Inflammatory macrophage treated with lipopolysaccharide for 4 hours (primary cell): ENCODE data around the gene RPRD2.
"Not testable (repeated sequence)": the region's sequence is repeated elsewhere in the genome, so short reads cannot be mapped to it uniquely, and the experiment has no call there.

Experiments
- DNase-seq: peaks from one replicate; pipeline ENCODE4 v3.0.0-alpha.2; 2020

RPRD2 gene

DNA sequence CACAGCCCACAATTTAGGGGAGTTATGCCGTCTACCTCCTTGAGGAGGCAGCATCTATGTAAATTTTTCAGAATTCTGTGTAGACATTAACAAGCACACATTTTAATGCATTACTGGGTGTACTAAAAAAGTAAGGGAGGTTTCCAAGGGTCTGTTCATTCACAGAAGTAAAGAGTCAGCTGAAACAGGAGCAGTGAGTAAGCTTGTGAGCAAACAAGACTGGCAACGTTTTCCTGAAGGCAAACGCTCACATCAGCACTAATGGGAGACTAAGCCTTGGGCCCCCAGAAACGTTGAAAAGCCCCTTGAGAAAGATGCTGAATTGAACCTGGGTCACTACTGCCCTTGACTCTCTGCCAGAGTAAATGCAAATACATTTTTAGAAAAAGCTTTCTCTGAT is 25.7 kb downstream of the RPRD2 start:
- DNase-seq = no peak

DNA sequence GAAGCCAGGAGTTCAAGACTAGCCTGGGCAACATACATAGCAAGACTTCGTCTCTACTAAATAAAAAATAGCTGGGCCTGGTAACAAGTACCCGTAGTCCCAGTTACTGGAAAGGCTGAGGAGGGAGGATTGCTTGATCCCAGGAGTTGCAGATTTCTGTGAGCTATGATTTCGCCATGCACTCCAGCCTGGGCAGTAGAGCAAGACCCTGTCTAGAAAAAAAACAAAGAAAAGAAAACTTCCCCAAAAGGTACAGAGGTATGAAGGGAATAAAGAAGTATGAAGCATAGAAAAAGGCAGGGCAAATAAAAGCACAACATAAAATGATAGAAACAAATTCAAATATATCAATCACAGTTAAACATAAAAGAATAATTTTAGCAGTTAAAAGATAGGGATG is 28.7 kb downstream of the RPRD2 start:
- no peak for DNase-seq

DNA sequence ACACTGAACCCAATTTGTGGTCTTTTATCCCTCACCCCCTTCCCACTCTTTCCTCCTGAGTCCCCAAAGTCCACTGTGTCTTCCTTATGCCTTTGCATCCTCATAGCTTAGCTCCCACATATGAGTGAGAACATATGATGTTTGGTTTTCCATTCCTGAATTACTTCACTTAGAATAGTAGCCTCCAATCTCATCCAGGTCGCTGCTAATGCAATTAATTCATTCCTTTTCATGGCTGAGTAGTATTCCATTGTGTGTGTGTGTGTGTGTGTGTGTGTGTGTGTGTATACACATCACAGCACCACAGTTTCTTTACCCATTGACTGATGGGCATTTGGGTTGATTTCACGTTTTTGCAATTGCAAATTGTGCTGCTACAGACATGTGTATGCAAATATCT is 31.2 kb downstream of the RPRD2 start:
- DNase-seq = not testable (repeated sequence)

DNA sequence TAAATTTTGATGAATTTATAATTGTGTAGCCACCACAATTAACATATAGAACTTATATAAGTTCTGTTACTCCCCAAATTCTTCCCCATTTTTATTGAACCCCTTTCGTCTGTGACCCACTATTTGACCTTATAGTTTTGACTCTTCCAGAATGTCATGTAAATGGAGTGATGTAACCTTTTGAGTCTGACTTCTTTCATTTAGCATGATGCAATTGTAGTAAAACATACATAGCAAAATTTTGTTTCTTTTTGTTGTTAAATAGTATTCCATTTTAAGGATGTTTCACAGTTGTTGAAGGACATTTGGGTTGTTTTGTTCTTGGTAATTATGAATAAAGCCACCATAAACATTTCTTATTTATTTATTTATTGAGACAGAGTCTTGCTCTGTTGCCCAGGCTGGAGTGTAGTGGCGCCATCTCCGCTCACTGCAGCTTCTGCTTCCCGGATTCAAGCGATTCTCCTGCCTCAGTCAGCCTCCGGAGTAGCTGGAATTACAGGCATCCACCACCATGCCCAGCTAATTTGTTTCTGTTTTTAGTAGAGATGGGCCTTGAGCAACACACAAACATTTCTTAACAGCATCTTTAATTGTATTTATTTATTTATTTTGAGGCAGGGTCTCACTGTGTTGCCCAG is 33.6 kb downstream of the RPRD2 start:
- DNase-seq = peak; percentile 48

DNA sequence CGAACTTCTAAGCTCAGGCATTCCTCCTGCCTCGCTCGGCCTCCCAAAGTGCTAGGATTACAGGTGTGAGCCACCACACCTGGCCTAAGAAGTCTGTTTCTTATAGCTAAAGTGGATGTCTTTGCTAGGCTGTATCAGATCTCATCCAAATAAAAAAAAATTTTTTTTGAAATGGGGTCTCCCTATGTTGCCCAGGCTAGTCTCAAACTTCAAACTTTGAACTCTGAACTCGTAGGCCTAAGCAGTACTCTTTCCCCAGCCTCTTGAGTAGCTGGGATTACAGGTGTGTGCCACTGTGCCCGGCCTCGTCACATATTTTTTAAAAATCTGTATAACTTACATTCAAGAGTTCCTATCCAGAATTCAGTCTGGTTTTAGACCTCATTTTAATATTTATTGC is 40.5 kb downstream of the RPRD2 start:
- no peak for DNase-seq

DNA sequence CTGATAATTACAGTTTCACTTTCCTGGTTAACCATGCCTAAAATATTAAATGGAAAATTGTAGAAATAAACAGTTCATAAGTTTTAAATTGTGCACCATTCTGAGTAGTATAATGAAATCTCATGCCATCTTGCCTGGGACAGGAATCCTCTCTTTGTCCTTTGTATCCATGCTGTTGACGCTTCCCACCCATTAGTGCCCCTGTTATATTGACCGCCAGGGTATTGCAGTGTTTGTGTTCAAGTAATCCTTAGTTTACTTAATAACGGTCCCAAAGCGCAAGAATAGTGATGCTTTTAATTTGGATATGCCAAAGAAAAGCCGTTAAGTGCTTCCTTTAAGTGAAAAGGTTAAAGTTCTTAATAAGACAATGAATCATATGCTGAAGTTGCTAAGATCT is 41.7 kb downstream of the RPRD2 start:
- DNase-seq = no peak

DNA sequence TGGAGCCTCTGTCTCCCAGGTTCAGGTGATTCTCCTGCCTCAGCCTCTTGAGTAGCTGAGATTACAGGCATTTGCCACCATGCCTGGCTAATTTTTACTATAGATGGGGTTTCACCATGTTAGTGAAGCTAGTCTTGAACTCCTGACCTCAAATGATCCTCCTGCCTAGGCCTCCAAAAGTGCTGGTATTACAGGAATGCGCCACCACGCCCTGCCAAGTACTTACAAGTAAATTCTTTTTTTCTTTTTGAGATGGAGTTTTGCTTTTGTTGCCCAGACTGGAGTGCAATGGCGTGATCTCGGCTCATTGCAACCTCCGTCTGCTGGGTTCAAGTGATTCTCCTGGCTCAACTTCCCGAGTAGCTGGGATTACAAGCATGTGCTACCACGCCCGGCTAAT is 42.5 kb downstream of the RPRD2 start:
- DNase-seq = no peak

DNA sequence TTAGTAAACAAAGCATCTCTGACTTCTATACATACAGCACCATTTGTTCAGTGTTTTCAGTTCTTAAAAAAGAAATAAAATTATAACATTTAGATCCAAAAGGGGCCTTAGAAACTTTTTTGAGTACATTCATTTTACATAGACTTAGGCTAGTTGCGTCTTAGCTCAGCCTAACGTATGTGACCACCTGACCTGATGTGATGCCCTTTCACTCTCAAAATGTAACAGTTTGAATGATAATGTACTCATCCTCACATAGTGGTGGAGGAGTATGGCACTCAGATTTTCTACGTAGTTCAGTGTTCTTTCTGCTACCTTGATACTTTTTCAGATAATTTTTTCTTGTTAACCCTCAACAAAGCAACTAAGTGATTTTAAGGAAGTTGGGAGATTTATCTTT is 43.4 kb downstream of the RPRD2 start:
- no peak for DNase-seq

DNA sequence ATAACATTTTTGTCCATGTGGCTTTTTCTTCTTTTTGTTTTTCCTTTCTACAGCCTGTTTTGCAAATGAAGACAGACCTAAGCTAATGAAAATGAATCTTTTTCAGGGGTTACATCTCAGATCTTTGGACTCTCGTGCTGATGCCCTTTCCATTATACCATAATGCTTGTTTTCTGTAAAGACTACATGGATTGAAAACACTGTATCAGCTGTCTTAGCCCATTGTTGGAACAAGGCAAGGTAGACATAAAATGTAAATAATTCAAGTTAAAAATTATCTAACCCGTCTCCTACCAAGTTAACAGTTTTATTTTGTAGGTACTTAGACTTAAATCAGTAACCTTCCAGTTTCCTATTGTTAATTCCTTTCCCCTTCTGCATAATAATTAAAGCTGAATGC is 44.9 kb downstream of the RPRD2 start:
- no peak for DNase-seq

DNA sequence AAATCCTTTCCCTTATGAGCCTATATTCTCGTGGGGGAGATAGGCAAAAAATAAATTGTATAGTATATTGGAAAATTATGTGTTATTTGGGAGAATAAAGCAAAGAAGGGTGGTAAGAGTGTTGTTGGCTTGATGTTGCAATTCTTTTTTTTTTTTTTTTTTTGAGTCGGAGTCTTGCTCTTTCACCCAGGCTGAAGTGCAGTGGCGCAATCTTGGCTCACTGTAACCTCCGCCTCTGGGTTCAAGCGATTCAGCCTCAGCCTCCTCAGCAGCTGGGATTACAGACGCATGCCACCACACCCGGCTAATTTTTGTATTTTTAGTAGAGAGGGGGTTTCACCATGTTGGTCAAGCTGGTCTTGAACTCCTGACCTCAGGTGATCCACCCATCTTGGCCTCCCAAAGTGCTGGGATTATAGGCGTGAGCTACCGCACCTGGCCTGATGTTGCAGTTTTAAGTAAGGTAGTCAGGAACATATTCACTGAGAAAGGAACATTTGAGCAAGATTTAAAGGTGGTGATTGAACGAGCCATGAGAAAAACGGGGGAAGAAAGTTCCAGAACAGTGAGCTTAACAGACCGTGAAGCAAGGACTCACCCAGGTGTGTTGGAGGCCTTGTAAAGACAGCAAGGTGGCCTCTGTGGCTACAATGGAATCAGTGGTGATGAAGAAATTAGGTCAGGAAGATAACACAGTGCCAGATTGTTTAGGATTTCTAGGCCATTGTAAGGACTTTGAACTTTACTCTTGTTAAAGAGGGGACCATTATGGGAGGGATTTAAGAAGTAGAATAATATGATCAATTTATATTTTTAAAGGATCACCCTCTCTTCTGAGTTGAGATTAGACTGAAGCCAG is 45.8 kb downstream of the RPRD2 start:
- DNase-seq = peak; percentile 64

DNA sequence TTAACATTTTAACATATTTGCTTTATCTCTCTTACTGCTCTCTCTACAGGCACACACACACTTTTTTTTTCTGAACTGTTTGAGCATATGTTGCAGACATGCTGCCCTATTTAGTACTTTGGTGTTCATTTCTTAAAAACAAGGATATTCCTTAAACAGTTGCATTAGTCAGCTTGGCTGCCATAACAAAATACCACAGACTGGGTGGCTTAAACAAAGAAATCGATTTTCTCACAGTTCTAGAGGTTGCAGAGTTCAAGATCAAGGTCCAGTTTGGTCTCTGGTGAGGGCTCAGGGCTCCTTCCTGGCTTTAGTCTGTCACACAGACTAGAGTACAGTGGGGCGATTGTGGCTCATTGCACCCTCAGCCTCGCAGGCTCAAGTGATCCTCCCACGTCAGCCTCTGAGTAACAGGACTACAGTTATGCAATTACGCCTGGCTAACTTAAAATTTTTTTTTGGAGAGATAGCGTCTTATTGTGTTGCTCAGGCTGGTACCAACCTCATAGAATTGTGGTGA is 46.7 kb downstream of the RPRD2 start:
- DNase-seq = peak; percentile 91

DNA sequence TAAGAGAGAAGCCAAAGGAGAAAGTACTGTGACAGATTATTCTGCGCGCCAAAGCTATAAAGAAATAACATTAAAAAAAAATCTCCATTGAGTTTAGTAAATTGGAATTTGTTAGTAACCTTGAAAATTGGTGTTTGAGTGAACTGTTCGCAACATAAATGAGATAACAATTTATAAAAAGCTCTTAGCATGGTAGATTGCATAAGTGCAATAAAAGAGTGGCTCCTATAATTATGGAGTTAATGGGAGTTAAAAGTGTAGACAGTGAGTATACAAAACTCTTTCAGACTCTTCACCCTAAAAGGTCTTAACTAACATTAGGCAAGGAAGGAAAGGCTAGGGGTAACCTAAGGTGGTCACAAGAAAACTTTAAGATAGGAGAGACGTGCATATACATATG is 50.6 kb downstream of the RPRD2 start:
- no peak for DNase-seq

DNA sequence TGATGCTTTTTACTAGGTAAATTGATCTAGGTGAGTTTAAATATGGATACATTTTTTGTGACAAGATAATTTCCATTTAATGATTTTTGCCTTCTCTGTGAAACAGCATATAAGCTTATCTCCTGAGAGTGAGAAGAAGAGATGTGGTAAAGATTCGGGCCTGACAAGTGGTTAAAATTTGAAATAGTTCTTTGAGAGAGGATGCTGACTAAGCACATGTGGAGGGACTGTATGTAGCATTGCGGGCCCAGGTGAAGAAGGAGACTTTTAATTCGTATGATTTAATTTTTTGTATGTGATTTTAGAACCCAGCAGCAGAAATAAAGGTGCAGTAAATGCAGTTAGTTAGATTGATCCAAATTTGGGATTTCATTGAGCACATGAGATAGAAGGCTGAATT is 51.9 kb downstream of the RPRD2 start:
- no peak for DNase-seq

DNA sequence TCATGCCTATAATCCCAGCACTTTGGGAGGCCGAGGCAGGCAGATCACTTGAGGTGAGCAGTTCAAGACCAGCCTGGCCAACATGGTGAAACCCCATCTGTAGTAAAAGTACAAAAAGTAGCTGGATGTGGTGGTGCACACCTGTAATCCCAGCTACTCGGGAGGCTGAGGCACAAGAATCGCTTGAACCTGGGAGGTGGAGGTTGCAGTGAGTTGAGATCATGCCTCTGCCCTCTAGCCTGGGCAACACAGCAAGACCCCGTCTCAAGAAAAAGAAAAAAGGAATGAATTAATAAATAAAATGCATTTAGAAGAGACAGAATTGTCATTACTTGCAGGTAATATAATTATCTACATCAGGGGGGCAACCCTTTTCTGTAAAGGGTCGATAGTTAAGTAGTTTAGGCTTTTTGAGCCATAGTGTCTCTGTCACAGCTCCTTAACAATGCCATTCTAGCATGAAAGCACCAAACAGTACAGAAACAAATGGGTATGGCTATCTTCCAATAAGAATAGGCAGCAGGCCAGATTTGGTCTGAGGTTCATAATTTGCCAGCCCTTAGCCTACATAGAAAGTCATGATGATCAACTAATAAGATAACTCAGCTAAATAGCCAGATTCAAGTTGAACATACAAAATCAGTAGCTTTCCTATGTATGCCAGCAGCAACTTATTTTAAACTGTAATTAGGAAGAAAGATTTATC is 56.8 kb downstream of the RPRD2 start:
- no peak for DNase-seq

DNA sequence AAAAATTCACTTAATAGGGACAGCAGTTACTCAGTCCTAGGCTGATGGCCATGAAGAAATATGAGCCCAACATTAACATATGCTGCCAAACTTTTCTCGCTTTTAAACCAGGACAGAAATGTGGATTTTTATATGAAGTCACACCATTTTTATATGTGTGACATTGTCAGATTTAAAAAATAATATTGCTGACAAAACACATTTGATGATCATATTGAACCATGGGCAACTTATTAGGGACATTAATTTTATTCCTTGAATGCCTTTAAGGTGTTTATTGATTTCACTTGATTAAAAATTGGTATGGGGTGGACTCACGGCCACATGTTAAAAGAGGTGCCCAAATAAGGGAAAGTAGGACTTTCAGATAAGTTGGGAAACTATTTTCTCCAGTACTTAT is 58.6 kb downstream of the RPRD2 start:
- no peak for DNase-seq

DNA sequence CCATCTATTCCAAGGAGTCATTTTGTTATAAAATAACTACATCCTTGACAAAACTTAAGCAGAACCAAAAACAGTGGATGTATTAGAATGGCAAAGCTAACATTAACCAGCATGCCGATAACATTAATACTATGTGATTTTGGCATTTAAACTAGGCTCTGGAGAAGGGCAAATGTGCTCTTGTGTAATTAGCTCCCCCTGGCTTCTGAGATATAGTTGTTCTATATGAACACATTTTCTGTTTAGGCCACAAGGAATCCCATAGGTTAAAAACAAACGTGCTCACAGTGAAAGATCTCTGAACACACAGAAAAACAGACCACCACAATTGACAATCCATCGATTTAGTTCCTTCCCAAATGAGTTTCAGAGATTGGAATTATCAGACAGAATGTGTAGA is 65.9 kb downstream of the RPRD2 start:
- peak; percentile 43 for DNase-seq

DNA sequence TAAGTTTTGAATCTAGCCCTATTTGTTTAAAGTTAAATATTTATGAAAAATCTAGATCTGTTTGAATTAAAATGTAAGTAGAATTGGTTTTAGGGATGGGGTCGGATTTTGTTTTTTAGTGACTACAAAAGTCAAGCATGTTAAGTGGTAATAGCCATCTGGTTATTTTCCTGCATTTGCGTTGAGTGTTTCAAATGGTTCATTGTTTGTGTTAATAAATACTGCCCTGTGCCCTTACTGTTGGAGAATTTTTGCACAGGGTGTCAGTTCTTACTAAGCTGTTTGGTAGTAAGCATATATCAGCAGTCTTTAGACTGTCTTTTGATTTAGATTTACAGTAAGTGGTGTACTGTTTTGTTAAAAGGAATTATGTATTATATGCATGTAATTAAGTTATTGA is 77.2 kb downstream of the RPRD2 start:
- DNase-seq = no peak

DNA sequence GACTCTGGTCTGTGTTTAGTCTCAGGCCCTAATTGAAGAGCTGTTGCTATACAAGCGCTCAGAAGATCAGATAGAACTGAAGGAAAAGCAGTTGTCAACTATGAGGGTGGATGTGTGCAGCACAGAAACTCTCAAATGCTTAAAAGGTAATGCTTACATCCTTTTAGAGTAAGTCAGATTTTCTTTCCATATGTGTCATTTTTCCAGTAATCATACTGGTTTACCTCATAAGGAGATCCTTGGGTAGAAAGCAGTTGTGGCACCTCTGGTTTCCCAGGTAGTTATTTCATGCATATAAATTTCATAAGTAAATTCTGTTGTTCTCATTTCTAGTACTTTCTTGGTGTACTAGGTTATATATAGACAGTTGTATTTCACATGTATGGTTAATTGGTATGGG is 80.3 kb downstream of the RPRD2 start:
- DNase-seq = no peak

DNA sequence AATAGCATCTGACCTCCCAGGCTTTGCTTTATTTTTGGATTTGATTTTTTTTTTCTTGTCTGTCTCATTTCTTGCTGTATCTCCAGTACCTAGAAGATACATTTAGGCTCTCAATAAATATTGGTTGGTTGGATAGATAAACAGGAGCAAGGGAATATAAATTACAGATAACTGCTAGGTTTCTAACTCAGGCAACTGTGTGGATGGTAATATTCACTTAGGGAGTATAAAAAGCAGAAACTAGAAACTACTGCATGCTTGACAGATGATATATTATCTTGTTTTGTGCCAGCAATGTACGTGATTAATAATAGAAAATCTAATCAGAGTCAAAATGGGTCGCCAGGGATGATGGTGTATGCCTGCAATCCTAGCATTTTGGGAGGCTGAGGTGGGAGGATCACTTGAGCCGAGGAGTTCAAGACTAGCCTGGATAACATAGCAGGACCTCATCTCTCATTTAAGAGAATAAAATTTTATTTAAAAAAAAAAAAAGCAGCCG is 92.2 kb downstream of the RPRD2 start:
- no peak for DNase-seq

DNA sequence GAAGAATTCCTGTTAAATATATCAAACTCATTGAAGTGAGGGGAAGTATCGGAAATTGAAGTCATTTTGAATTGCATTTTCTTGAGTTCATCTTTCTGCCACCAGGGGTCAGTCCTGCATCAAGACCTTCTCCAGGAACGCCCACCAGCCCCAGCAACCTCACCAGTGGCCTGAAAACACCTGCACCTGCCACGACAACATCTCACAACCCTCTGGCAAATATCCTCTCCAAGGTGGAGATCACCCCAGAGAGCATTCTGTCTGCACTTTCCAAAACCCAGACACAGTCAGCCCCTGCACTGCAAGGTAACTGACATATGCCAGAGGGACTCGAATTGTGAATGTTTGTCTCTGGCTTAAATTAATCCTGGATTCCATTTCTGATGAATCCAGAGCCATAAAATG is 100.5 kb downstream of the RPRD2 start:
- peak; percentile 63 for DNase-seq

DNA sequence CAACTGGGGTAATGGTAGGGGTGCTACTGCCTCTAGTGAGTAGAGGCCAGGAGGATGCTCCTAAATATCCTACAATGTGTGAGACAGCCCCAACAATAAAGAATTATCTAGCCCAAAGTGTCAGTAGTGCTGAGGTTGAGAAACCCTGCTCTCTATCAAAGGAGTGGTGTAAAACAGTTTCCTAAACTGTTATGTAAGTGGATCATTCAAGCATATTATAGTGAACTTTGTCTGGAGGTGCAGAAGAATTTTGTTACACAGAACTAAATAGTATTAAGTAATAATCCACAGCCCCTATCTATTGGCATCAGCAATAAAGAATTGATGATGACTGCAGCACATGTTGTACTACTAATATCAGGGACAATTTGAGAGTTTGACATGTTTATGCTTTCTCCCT is 103.0 kb downstream of the RPRD2 start:
- no peak for DNase-seq

DNA sequence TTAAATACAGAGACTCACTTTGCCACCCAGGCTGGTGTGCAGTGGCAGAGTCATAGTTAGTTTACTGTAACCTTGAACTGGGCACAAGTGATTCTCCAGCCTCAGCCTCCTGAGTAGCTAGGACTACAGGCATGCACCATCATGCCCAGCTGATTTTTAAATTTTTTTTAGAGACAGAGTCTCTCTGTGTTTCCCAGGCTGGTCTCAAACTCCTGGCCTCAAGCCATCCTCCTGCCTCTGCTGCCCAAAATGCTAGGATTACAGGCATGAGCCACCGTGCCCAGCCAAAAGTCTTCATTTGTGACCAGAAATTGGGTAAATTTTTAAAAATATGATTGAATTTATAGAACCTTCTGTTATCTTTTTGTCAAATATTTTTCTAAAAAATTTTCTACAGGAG is 105.3 kb downstream of the RPRD2 start:
- no peak for DNase-seq

DNA sequence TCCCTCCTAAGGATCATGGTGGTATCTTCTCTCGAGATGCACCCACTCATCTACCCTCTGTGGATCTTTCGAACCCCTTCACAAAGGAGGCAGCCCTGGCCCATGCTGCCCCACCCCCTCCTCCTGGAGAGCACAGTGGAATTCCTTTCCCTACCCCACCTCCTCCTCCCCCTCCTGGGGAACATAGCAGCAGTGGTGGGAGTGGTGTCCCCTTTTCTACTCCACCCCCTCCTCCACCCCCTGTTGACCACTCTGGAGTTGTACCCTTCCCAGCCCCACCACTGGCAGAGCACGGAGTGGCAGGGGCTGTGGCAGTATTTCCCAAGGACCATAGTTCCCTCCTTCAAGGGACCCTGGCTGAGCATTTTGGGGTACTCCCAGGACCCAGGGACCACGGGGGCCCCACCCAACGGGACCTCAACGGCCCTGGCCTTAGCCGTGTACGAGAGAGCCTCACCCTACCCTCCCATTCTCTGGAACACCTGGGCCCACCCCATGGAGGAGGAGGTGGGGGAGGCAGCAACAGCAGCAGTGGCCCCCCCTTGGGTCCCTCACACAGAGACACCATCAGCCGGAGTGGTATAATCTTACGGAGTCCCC is 108.8 kb downstream of the RPRD2 start:
- no peak for DNase-seq
